H9 (cell line): Measurements from ENCODE around the gene CBX8. TPM values are rescaled to one million over a fixed set of nuclear protein-coding genes. Genes with fewer than 3 reads are reported as not detected.

Source experiments
- DNase-seq: peaks from one replicate; pipeline ENCODE4 v3.0.0-alpha.2; 2017
- H2AFZ ChIP-seq: one replicate; pipeline ENCODE4 v1.6.1; 2013; ENCODE audit warnings: mild to moderate bottlenecking, low read length, control low read depth, moderate library complexity
- H2AK5ac ChIP-seq: 2 replicates; pipeline ENCODE4 v1.6.1; 2013; ENCODE audit warnings: low read length, control low read depth, mixed read lengths; ENCODE audit not compliant: insufficient read length
- H2BK120ac ChIP-seq: one replicate; pipeline ENCODE4 v1.6.1; 2013; ENCODE audit warnings: low read depth, mild to moderate bottlenecking, low read length, control low read depth, inconsistent platforms; ENCODE audit not compliant: poor library complexity, severe bottlenecking
- H2BK12ac ChIP-seq: 2 replicates; pipeline ENCODE4 v1.6.1; 2013; ENCODE audit warnings: low read length, control low read depth, mixed read lengths, low read depth; ENCODE audit not compliant: insufficient read length
- H2BK15ac ChIP-seq: 2 replicates; pipeline ENCODE4 v1.6.1; 2013; ENCODE audit warnings: low read depth, low read length, control low read depth
- H2BK20ac ChIP-seq: one replicate; pipeline ENCODE4 v1.6.1; 2013; ENCODE audit warnings: low read depth, mild to moderate bottlenecking, low read length, control low read depth, inconsistent platforms; ENCODE audit not compliant: poor library complexity, severe bottlenecking
- H2BK5ac ChIP-seq: 2 replicates; pipeline ENCODE4 v1.6.1; 2013; ENCODE audit warnings: low read length, control low read depth, mixed read lengths; ENCODE audit not compliant: insufficient read length
- H3K14ac ChIP-seq: 2 replicates; pipeline ENCODE4 v1.6.1; 2013; ENCODE audit warnings: low read length, control low read depth; ENCODE audit not compliant: insufficient read depth
- H3K18ac ChIP-seq: 2 replicates; pipeline ENCODE4 v1.6.1; 2013; ENCODE audit warnings: low read depth, mild to moderate bottlenecking, mixed read lengths, low read length, control low read depth; ENCODE audit not compliant: insufficient read length
- H3K23ac ChIP-seq: 2 replicates; pipeline ENCODE4 v1.6.1; 2013; ENCODE audit warnings: low read length, control low read depth, mixed read lengths, low read depth; ENCODE audit not compliant: insufficient read length
- H3K23me2 ChIP-seq: 2 replicates; pipeline ENCODE4 v1.6.1; 2013; ENCODE audit warnings: low read depth, mild to moderate bottlenecking, mixed read lengths, low read length, control low read depth; ENCODE audit not compliant: insufficient read length, poor library complexity, severe bottlenecking
- H3K27ac ChIP-seq: 2 replicates; pipeline ENCODE4 v1.5.1; 2013; ENCODE audit warnings: low read length, control low read depth, mixed read lengths, low read depth; ENCODE audit not compliant: insufficient read length
- H3K27me3 ChIP-seq: 2 replicates; pipeline ENCODE4 v1.6.1; 2013; ENCODE audit warnings: low read length, control low read depth, inconsistent platforms; ENCODE audit not compliant: insufficient read depth
- H3K4ac ChIP-seq: 2 replicates; pipeline ENCODE4 v1.6.1; 2013; ENCODE audit warnings: low read depth, mild to moderate bottlenecking, control low read depth, inconsistent platforms, low read length, moderate library complexity
- H3K4me1 ChIP-seq: 2 replicates; pipeline ENCODE4 v1.6.1; 2013; ENCODE audit warnings: low read length, control low read depth, inconsistent platforms; ENCODE audit not compliant: insufficient read depth
- H3K4me2 ChIP-seq: 2 replicates; pipeline ENCODE4 v1.6.1; 2013; ENCODE audit warnings: low read length, control low read depth, mixed read lengths; ENCODE audit not compliant: insufficient read length, insufficient read depth
- H3K56ac ChIP-seq: 2 replicates; pipeline ENCODE4 v1.6.1; 2013; ENCODE audit warnings: low read depth, mild to moderate bottlenecking, mixed read lengths, low read length, control low read depth; ENCODE audit not compliant: insufficient read length
- H3K79me1 ChIP-seq: 2 replicates; pipeline ENCODE4 v1.6.1; 2013; ENCODE audit warnings: low read depth, mild to moderate bottlenecking, moderate library complexity, low read length, control low read depth, inconsistent platforms; ENCODE audit not compliant: insufficient read depth, poor library complexity, severe bottlenecking
- H3K79me2 ChIP-seq: 2 replicates; pipeline ENCODE4 v1.6.1; 2013; ENCODE audit warnings: low read length, control low read depth, inconsistent platforms; ENCODE audit not compliant: insufficient read depth
- H3K9ac ChIP-seq: 2 replicates; pipeline ENCODE4 v1.6.1; 2013; ENCODE audit warnings: low read length, control low read depth, mixed read lengths; ENCODE audit not compliant: insufficient read length; ENCODE audit errors: extremely low read depth
- H3K9me3 ChIP-seq: one replicate; pipeline ENCODE4 v1.6.1; 2013; ENCODE audit warnings: low read depth, low read length, inconsistent platforms; ENCODE audit not compliant: control insufficient read depth
- H3T11ph ChIP-seq: one replicate; pipeline ENCODE4 v1.6.1; 2013; ENCODE audit warnings: mild to moderate bottlenecking, low read length, control low read depth, inconsistent platforms
- H4K20me1 ChIP-seq: one replicate; pipeline ENCODE4 v1.6.1; 2013; ENCODE audit not compliant: control insufficient read depth, insufficient read length, insufficient read depth
- H4K5ac ChIP-seq: 2 replicates; pipeline ENCODE4 v1.6.1; 2013; ENCODE audit warnings: low read depth, mild to moderate bottlenecking, mixed read lengths, low read length, control low read depth; ENCODE audit not compliant: insufficient read length
- H4K8ac ChIP-seq: replicated peaks from 2 replicates; pipeline ENCODE4 v1.6.1; 2013; ENCODE audit warnings: low read length, control low read depth, mixed read lengths, low read depth; ENCODE audit not compliant: insufficient read length
- H4K91ac ChIP-seq: 2 replicates; pipeline ENCODE4 v1.6.1; 2013; ENCODE audit warnings: low read depth, mild to moderate bottlenecking, moderate library complexity, mixed read lengths, low read length, control low read depth; ENCODE audit not compliant: insufficient read length
- H3K27ac Mint-ChIP-seq, 3 experiments: 2 replicates in 2 of 3; 3 replicates in 1 of 3; pipeline ENCODE4 v1.8.0; 2020 to 2021; ENCODE audit warnings: mixed read lengths in 3 of 3, mild to moderate bottlenecking in 1 of 3, moderate library complexity in 1 of 3
- H3K27me3 Mint-ChIP-seq: 2 replicates; pipeline ENCODE4 v1.8.0; 2021; ENCODE audit warnings: low read depth, mild to moderate bottlenecking, moderate library complexity, mixed read lengths
- H3K36me3 Mint-ChIP-seq, 3 experiments: 2 replicates in 2 of 3; 3 replicates in 1 of 3; pipeline ENCODE4 v1.8.0; 2020 to 2021; ENCODE audit warnings: low read depth in 3 of 3, mixed read lengths in 3 of 3; ENCODE audit not compliant: insufficient read depth in 1 of 3
- H3K4me1 Mint-ChIP-seq, 2 experiments: 2 replicates each; pipeline ENCODE4 v1.8.0; 2020; ENCODE audit warnings: mixed read lengths in 2 of 2
- H3K4me3 Mint-ChIP-seq, 2 experiments: 2 replicates in 1 of 2; 3 replicates in 1 of 2; pipeline ENCODE4 v1.8.0; 2020 to 2021; ENCODE audit warnings: mild to moderate bottlenecking in 2 of 2, mixed read lengths in 2 of 2, moderate library complexity in 1 of 2
- H3K9me3 Mint-ChIP-seq, 2 experiments: 2 replicates in 1 of 2; 3 replicates in 1 of 2; pipeline ENCODE4 v1.8.0; 2020; ENCODE audit warnings: mild to moderate bottlenecking in 2 of 2, mixed read lengths in 2 of 2, moderate library complexity in 1 of 2
- CTCF ChIP-seq: fragments of 200-600 bp; sonication (generic); conservative IDR thresholded peaks from 3 replicates; pipeline ENCODE4 v1.8.0; 2021; ENCODE audit warnings: antibody characterized with exemption, mild to moderate bottlenecking
- WGBS: extraction: QIAGEN DNeasy Blood & Tissue Kit; methylation state at CpG from one replicate; pipeline ENCODE4 v1.1.7; 2013; ENCODE audit warnings: missing lambda C conversion rate, low lambda C conversion rate, mixed read lengths; ENCODE audit not compliant: insufficient read length; ENCODE audit errors: extremely low coverage; 5-methylcytosine and 5-hydroxymethylcytosine counted together
- total RNA-seq: library from RNA; stranded (reverse); gene quantifications from 2 replicates; pipeline ENCODE4 v1.2.1, GENCODE V29; 2021

Gene CBX8
- total RNA-seq, 1 experiment from 2014 or later = 1.2 TPM

- Mint-ChIP-seq H3K4me3 (peak overlapping the region in 1 of 2 experiments; percentile 97; a peak in 1 of 5 replicates), H3K36me3 (peaks cover 45 to 62% (median 58%) of the 10 kb centered on the region in 3 experiments), H3K27me3 (peaks cover 9% of the 10 kb centered on the region), H3K4me1 (peaks cover 40% of the 10 kb centered on the region in 2 experiments), H3K27ac (peak overlapping the region in 1 of 3 experiments; percentile 44; a peak in 2 of 7 replicates), H3K9me3 (no peaks in the 10 kb centered on the region)
- Histone ChIP-seq H3K79me2 (0 out of 2 replicates have a peak, but pooled peaks cover 2% of the 10 kb centered on the region), H2AFZ (no peak overlapping the region), H4K5ac (no peak overlapping the region), H4K91ac (no peak overlapping the region), H3K79me1 (peaks cover 3% of the 10 kb centered on the region), H3K23me2 (peaks cover 14% of the 10 kb centered on the region), H3T11ph (no peak overlapping the region), H3K56ac (no peak overlapping the region), H3K27ac (no peak overlapping the region), H2BK5ac (no peak overlapping the region), H3K4me1 (peaks cover 3% of the 10 kb centered on the region; the same call in 1 of the 2 replicates), H3K14ac (no peak overlapping the region), H3K27me3 (no peaks in the 10 kb centered on the region), H2AK5ac (no peak overlapping the region), H3K23ac (no peak overlapping the region), H4K20me1 (peaks cover 6% of the 10 kb centered on the region), H3K9ac (no peak overlapping the region), H2BK20ac (no peak overlapping the region), H3K18ac (no peak overlapping the region), H4K8ac (no peak overlapping the region), H3K4me2 (no peak overlapping the region), H2BK15ac (no peak overlapping the region), H3K4ac (no peak overlapping the region), H3K9me3 (no peaks in the 10 kb centered on the region), H2BK12ac (no peak overlapping the region), H2BK120ac (no peak overlapping the region)
- WGBS = no CpG with 5 or more reads among the region's 12 CpGs
- DNase-seq = no peak
- TF ChIP-seq CTCF = no peak
These were observed 15.7 kb downstream of the CBX8 start for GRCh38 chr17:79781012-79781650.
